SU-DHL-6 (cell line): ENCODE measurements around the gene CFAP100.

Experiments
- EZH2phosphoT487 ChIP-seq: fragments of 200-600 bp; sonication (generic), shearing (Covaris generic); conservative IDR thresholded peaks from 2 replicates; pipeline ENCODE4 v1.6.1; 2018; ENCODE audit warnings: mild to moderate bottlenecking, antibody characterized with exemption, low read length, moderate library complexity, mixed read lengths
- TF ChIP-seq, protein P1 (sequence below): fragments of 200-600 bp; sonication (generic); IDR thresholded peaks from one replicate; pipeline ENCODE4 v1.5.1; 2017; ENCODE audit warnings: antibody characterized with exemption, mild to moderate bottlenecking, low read length, moderate library complexity; ENCODE audit not compliant: insufficient read depth, poor library complexity, severe bottlenecking

DNA sequence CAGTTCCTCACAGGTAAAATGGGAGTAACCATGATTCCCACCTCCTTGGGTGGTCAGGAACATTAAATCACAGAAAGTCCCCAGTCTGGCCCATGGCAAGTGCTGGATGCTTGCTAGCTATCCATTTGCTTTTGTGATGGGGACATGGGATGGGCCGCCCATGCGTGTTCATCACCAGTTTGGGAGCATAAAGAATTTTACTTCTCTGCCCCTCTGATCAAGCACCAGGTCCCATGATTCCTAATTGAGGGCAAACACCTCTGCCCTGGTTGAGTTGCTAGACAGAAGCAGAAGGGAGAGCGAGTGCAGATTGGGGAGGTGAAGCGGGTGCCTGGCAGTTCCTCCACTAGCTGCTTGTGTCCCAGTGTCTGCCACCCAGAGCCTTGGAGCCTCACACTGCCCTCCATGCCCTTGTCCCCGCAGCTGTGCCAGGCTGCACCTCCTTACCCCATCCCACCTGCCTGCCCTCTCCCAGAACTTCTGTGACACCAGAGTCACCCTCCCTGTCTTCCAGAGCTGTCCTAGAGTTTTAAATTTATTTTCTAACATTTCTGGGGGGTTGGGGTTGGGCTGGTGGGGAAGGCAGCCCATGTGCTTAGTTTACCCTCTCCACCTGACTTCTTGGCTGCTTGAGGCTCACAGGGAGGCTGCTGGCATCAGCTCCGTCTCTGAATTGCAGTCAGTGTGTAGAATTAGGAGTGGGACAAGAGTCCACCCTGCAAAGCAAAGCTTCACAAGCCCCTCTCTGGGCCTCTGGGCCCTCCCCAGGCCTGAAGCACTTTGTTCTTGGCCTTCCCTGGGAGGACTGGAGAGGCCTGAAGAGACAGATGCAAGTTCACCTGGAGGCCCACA lies 18.4 kb downstream of the CFAP100 start:
- TF ChIP-seq, protein P1, sequence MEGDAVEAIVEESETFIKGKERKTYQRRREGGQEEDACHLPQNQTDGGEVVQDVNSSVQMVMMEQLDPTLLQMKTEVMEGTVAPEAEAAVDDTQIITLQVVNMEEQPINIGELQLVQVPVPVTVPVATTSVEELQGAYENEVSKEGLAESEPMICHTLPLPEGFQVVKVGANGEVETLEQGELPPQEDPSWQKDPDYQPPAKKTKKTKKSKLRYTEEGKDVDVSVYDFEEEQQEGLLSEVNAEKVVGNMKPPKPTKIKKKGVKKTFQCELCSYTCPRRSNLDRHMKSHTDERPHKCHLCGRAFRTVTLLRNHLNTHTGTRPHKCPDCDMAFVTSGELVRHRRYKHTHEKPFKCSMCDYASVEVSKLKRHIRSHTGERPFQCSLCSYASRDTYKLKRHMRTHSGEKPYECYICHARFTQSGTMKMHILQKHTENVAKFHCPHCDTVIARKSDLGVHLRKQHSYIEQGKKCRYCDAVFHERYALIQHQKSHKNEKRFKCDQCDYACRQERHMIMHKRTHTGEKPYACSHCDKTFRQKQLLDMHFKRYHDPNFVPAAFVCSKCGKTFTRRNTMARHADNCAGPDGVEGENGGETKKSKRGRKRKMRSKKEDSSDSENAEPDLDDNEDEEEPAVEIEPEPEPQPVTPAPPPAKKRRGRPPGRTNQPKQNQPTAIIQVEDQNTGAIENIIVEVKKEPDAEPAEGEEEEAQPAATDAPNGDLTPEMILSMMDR = no peak
- TF ChIP-seq EZH2phosphoT487 = no peak
